Keratinocyte (primary cell): Measurements from ENCODE around the gene DES. TPM values are rescaled to one million over a fixed set of nuclear protein-coding genes. Genes with fewer than 3 reads are reported as not detected.

Source experiments
- DNase-seq: peaks from one replicate; pipeline ENCODE4 v3.0.0-alpha.2; 2011; ENCODE audit warnings: low read depth, missing footprints, low spot score
- FAIRE-seq: peaks from 2 replicates; lab custom pipeline; 2011; peaks lifted over from hg19 to GRCh38; lab: Jason Lieb, UNC
- H2AFZ ChIP-seq: 2 replicates; pipeline ENCODE4 v1.6.0; 2012; ENCODE audit warnings: low read length, control low read depth, inconsistent platforms; ENCODE audit not compliant: control insufficient read depth
- H3K27ac ChIP-seq: 2 replicates; pipeline ENCODE4 v1.5.1; 2011; ENCODE audit warnings: low read length; ENCODE audit not compliant: control insufficient read depth, insufficient read depth
- H3K27me3 ChIP-seq: 3 replicates; pipeline ENCODE4 v1.6.0; 2011; ENCODE audit warnings: low read length; ENCODE audit not compliant: control insufficient read depth, insufficient read depth; ENCODE audit errors: extremely low read depth
- H3K36me3 ChIP-seq, 2 experiments: 2 replicates in 1 of 2; 3 replicates in 1 of 2; pipeline ENCODE4 v1.5.1; 2011; ENCODE audit warnings: low read length in 2 of 2, mild to moderate bottlenecking in 1 of 2; ENCODE audit not compliant: control insufficient read depth in 2 of 2, insufficient read depth in 2 of 2; ENCODE audit errors: extremely low read depth in 1 of 2
- H3K4me1 ChIP-seq: 3 replicates; pipeline ENCODE4 v1.5.1; 2011; ENCODE audit warnings: low read length; ENCODE audit not compliant: control insufficient read depth, insufficient read depth; ENCODE audit errors: extremely low read depth
- H3K4me2 ChIP-seq: 3 replicates; pipeline ENCODE4 v1.6.0; 2011; ENCODE audit warnings: low read depth, low read length; ENCODE audit not compliant: control insufficient read depth, insufficient read depth; ENCODE audit errors: extremely low read depth
- H3K4me3 ChIP-seq, 3 experiments: fragments of 200-600 bp in 1 of 3; sonication (generic) in 1 of 3; 2 replicates in 2 of 3; 3 replicates in 1 of 3; pipeline ENCODE4 v1.5.1; 2011 to 2016; ENCODE audit warnings: low read length in 3 of 3, mild to moderate bottlenecking in 3 of 3, control low read depth in 2 of 3, inconsistent platforms in 1 of 3, low read depth in 1 of 3, mixed read lengths in 1 of 3, mixed run types in 1 of 3, moderate library complexity in 1 of 3; ENCODE audit not compliant: control insufficient read depth in 2 of 3, insufficient read depth in 2 of 3; ENCODE audit errors: extremely low read depth in 1 of 3
- H3K79me2 ChIP-seq: 2 replicates; pipeline ENCODE4 v1.6.0; 2012; ENCODE audit warnings: low read length; ENCODE audit not compliant: control insufficient read depth, insufficient read depth
- H3K9ac ChIP-seq: 3 replicates; pipeline ENCODE4 v1.6.0; 2011; ENCODE audit warnings: low read length; ENCODE audit not compliant: control insufficient read depth, insufficient read depth; ENCODE audit errors: extremely low read depth
- H3K9me1 ChIP-seq: 3 replicates; pipeline ENCODE4 v1.6.0; 2011; ENCODE audit warnings: low read length; ENCODE audit not compliant: control insufficient read depth, insufficient read depth; ENCODE audit errors: extremely low read depth
- H3K9me3 ChIP-seq: 2 replicates; pipeline ENCODE4 v1.5.1; 2012; ENCODE audit warnings: low read depth, low read length; ENCODE audit not compliant: control insufficient read depth
- H4K20me1 ChIP-seq: 3 replicates; pipeline ENCODE4 v1.6.0; 2011; ENCODE audit warnings: low read length; ENCODE audit not compliant: control insufficient read depth, insufficient read depth; ENCODE audit errors: extremely low read depth
- CTCF ChIP-seq, 3 experiments: IDR thresholded peaks in 1 of 3; conservative IDR thresholded peaks in 1 of 3; optimal IDR thresholded peaks in 1 of 3; 2 replicates in 2 of 3; 3 replicates in 1 of 3; pipeline versions ENCODE3 to v1.5.1; 2011; ENCODE audit warnings: low read length in 3 of 3, mild to moderate bottlenecking in 3 of 3, moderate library complexity in 2 of 3, control low read depth in 1 of 3, inconsistent platforms in 1 of 3; ENCODE audit not compliant: insufficient read depth in 2 of 3; ENCODE audit errors: extremely low read depth in 1 of 3
- EZH2 ChIP-seq: IDR thresholded peaks from one replicate; pipeline ENCODE4 v1.6.1; 2012; ENCODE audit warnings: inconsistent platforms, mild to moderate bottlenecking, low read length, moderate library complexity
- dilution Hi-C: fragments of 300-500 bp; cut with MboI; formaldehyde crosslinking; loops from one replicate; pipeline ENCODE4 v1.7.0; 2020; ENCODE audit warnings: low sequenced_read_pairs; ENCODE audit not compliant: extremely low pct_ligation_motif_present
- polyA plus RNA-seq, 5 experiments: library from polyadenylated mRNA; depleted of rRNA in 3 of 5; stranded (reverse) in 3 of 5; stranded (forward) in 1 of 5; unstranded in 1 of 5; fragments of >200 nt; gene quantifications; 1 replicate in 1 of 5; 2 replicates in 3 of 5; 3 replicates in 1 of 5; pipeline versions ENCODE4 v1.2.1 to v1.2.3, GENCODE V29; 2011 to 2012; ENCODE audit warnings: missing spikeins in 2 of 5, low read depth in 1 of 5, low replicate concordance in 1 of 5

The DES gene
- polyA plus RNA-seq, 1 donor (not counting 4 experiments of a cell fraction or from before 2014, with no cell fraction given): not detected

DNA sequence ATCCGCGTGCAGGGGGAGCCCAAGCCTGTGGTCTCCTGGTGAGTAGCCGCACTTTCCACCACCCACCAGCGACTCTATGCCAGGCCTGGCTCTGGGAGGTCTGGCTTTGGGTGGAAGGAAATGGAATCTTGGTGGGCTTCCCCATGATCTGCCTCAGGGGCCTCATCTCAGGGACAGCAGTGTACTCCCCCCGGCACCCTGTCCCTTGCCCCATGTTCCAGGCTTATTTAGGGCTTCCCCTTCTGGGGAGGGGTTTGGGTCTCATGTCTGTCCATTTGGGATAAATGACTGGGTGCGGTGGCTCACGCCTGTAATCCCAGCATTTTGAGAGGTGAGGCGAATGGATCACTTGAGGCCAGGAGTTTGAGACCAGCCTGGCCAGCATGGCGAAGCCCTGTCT is 44.2 kb downstream of the DES start:
- H3K27me3 ChIP-seq: no peaks in the 10 kb centered on the region
- H3K4me3 ChIP-seq: no peak overlapping the region
- H3K27ac ChIP-seq: no peak overlapping the region
- H3K36me3 ChIP-seq: peaks cover 5 to 19% of the 10 kb centered on the region in 2 experiments
- FAIRE-seq (no peak), DNase-seq (no peak)
- TF ChIP-seq EZH2: no peak
- TF ChIP-seq CTCF (optimal IDR thresholded peaks at IDR 0.05 in 1 of 3, IDR thresholded peaks at IDR 0.05 in 1 of 3, conservative IDR thresholded peaks at IDR 0.05 in 1 of 3; ENCODE audit: extremely low read depth in 1 of 3, insufficient read depth in 2 of 3, low read length in 3 of 3): no peak
- no peak overlapping the region for H3K9ac ChIP-seq
- peaks cover 5% of the 10 kb centered on the region for H3K9me1 ChIP-seq
- H3K4me2 ChIP-seq: no peak overlapping the region
- dilution Hi-C loops: no loop called here
- no peaks in the 10 kb centered on the region for H3K9me3 ChIP-seq
- no peaks in the 10 kb centered on the region for H3K79me2 ChIP-seq
- H2AFZ ChIP-seq: no peak overlapping the region
- H4K20me1 ChIP-seq: no peaks in the 10 kb centered on the region
- peaks cover 26% of the 10 kb centered on the region for H3K4me1 ChIP-seq

GRCh38 chr2:219464286-219465032 is 46.3 kb downstream of the DES start:
- H3K27ac ChIP-seq: no peak overlapping the region
- no peak for FAIRE-seq
- no peak overlapping the region for H3K4me2 ChIP-seq
- peaks cover 19% of the 10 kb centered on the region for H3K4me1 ChIP-seq
- no peaks in the 10 kb centered on the region for H3K27me3 ChIP-seq
- DNase-seq: no peak
- H4K20me1 ChIP-seq: no peaks in the 10 kb centered on the region
- H3K9me3 ChIP-seq: no peaks in the 10 kb centered on the region
- dilution Hi-C loops: no loop called here
- H3K36me3 ChIP-seq: peaks cover 8 to 19% of the 10 kb centered on the region in 2 experiments
- no peak overlapping the region for H2AFZ ChIP-seq
- H3K4me3 ChIP-seq: no peak overlapping the region
- H3K79me2 ChIP-seq: no peaks in the 10 kb centered on the region
- TF ChIP-seq CTCF (optimal IDR thresholded peaks at IDR 0.05 in 1 of 3, IDR thresholded peaks at IDR 0.05 in 1 of 3, conservative IDR thresholded peaks at IDR 0.05 in 1 of 3; ENCODE audit: extremely low read depth in 1 of 3, insufficient read depth in 2 of 3, low read length in 3 of 3) (no peak), EZH2 (no peak)
- no peak overlapping the region for H3K9ac ChIP-seq
- H3K9me1 ChIP-seq: peaks cover 5% of the 10 kb centered on the region
